HEK293 (cell line): ENCODE data around the gene OCIAD1.

Experiments
- BCL11A ChIP-seq: fragments of 450-650 bp; formaldehyde crosslinking; IDR thresholded peaks from 2 replicates; pipeline ENCODE4 v1.5.1; 2016; ENCODE audit warnings: low read depth, missing biosample characterization, missing genetic modification characterization
- FEZF1 ChIP-seq: fragments of 450-650 bp; formaldehyde crosslinking; IDR thresholded peaks from 2 replicates; pipeline ENCODE4 v1.5.1; 2016; ENCODE audit warnings: missing biosample characterization, missing genetic modification characterization
- GLI4 ChIP-seq: fragments of 450-650 bp; formaldehyde crosslinking; IDR thresholded peaks from 2 replicates; pipeline ENCODE4 v1.5.1; 2016; ENCODE audit warnings: missing biosample characterization, missing genetic modification characterization
- GLIS2 ChIP-seq: fragments of 450-650 bp; formaldehyde crosslinking; IDR thresholded peaks from 2 replicates; pipeline ENCODE4 v1.5.1; 2016; ENCODE audit warnings: missing biosample characterization, missing genetic modification characterization
- HOXC10 ChIP-seq: sonication (generic); formaldehyde crosslinking; IDR thresholded peaks from 2 replicates; pipeline ENCODE4 v1.8.1; 2023; ENCODE audit warnings: mild to moderate bottlenecking, missing genetic modification reagents
- KLF10 ChIP-seq: fragments of 450-650 bp; IDR thresholded peaks from 2 replicates; pipeline ENCODE4 v1.5.1; 2018; ENCODE audit warnings: missing biosample characterization, mild to moderate bottlenecking, missing genetic modification characterization
- KLF7 ChIP-seq: fragments of 450-650 bp; formaldehyde crosslinking; IDR thresholded peaks from 2 replicates; pipeline ENCODE4 v1.5.1; 2016; ENCODE audit warnings: missing biosample characterization, missing genetic modification characterization, borderline replicate concordance
- OSR2 ChIP-seq: fragments of 450-650 bp; formaldehyde crosslinking; IDR thresholded peaks from 2 replicates; pipeline ENCODE4 v1.5.1; 2016; ENCODE audit warnings: missing biosample characterization, missing genetic modification characterization
- SP3 ChIP-seq: fragments of 450-650 bp; formaldehyde crosslinking; IDR thresholded peaks from 2 replicates; pipeline ENCODE4 v1.5.1; 2016; ENCODE audit warnings: missing biosample characterization, missing genetic modification characterization
- ZBTB1 ChIP-seq: fragments of 450-650 bp; formaldehyde crosslinking; IDR thresholded peaks from 2 replicates; pipeline ENCODE4 v1.5.1; 2016; ENCODE audit warnings: missing biosample characterization, missing genetic modification characterization
- ZFP3 ChIP-seq: fragments of 450-650 bp; formaldehyde crosslinking; IDR thresholded peaks from 2 replicates; pipeline ENCODE4 v1.5.1; 2016; ENCODE audit warnings: low read depth, missing biosample characterization, missing genetic modification characterization
- ZNF114 ChIP-seq: fragments of 450-650 bp; formaldehyde crosslinking; IDR thresholded peaks from 2 replicates; pipeline ENCODE4 v1.5.0; 2017; ENCODE audit warnings: missing biosample characterization, missing genetic modification characterization
- ZNF140 ChIP-seq: fragments of 450-650 bp; formaldehyde crosslinking; IDR thresholded peaks from 2 replicates; pipeline ENCODE4 v1.5.1; 2016; ENCODE audit warnings: missing biosample characterization, missing genetic modification characterization
- ZNF157 ChIP-seq: fragments of 450-650 bp; formaldehyde crosslinking; IDR thresholded peaks from 2 replicates; pipeline ENCODE4 v1.5.1; 2016; ENCODE audit warnings: missing biosample characterization, missing genetic modification characterization
- ZNF16 ChIP-seq: fragments of 450-650 bp; formaldehyde crosslinking; IDR thresholded peaks from 2 replicates; pipeline ENCODE4 v1.5.1; 2016; ENCODE audit warnings: low read depth, missing biosample characterization, missing genetic modification characterization
- ZNF169 ChIP-seq: fragments of 450-650 bp; formaldehyde crosslinking; IDR thresholded peaks from 2 replicates; pipeline ENCODE4 v1.5.1; 2016; ENCODE audit warnings: missing biosample characterization, missing genetic modification characterization
- ZNF175 ChIP-seq: fragments of 450-650 bp; formaldehyde crosslinking; IDR thresholded peaks from 2 replicates; pipeline ENCODE4 v1.5.1; 2016; ENCODE audit warnings: missing biosample characterization, missing genetic modification characterization
- ZNF214 ChIP-seq: fragments of 450-650 bp; formaldehyde crosslinking; IDR thresholded peaks from 2 replicates; pipeline ENCODE4 v1.5.1; 2017; ENCODE audit warnings: missing biosample characterization, mild to moderate bottlenecking, missing genetic modification characterization, borderline replicate concordance
- ZNF239 ChIP-seq: fragments of 450-650 bp; formaldehyde crosslinking; IDR thresholded peaks from 2 replicates; pipeline ENCODE4 v1.5.1; 2016; ENCODE audit warnings: missing biosample characterization, missing genetic modification characterization
- ZNF274 ChIP-seq, 2 experiments: fragments of 200-500 bp in 1 of 2; fragments of 450-650 bp in 1 of 2; sonication (Bioruptor generic) in 1 of 2; formaldehyde crosslinking in 1 of 2; IDR thresholded peaks; 2 replicates each; pipeline versions ENCODE4 v1.5.1 to v1.6.1; 2014 to 2016; ENCODE audit warnings: borderline replicate concordance in 1 of 2, inconsistent platforms in 1 of 2, low read length in 1 of 2, missing biosample characterization in 1 of 2, missing genetic modification characterization in 1 of 2
- ZNF544 ChIP-seq: fragments of 450-650 bp; formaldehyde crosslinking; IDR thresholded peaks from 2 replicates; pipeline ENCODE4 v1.5.0; 2017; ENCODE audit warnings: missing biosample characterization, missing genetic modification characterization
- ZNF548 ChIP-seq: fragments of 450-650 bp; formaldehyde crosslinking; IDR thresholded peaks from 2 replicates; pipeline ENCODE4 v1.5.1; 2016; ENCODE audit warnings: missing biosample characterization, missing genetic modification characterization
- ZNF561 ChIP-seq: fragments of 450-650 bp; IDR thresholded peaks from 2 replicates; pipeline ENCODE4 v1.5.1; 2018; ENCODE audit warnings: missing biosample characterization, missing genetic modification characterization, borderline replicate concordance
- ZNF658 ChIP-seq: fragments of 450-650 bp; formaldehyde crosslinking; IDR thresholded peaks from 2 replicates; pipeline ENCODE4; 2016; ENCODE audit warnings: missing biosample characterization, missing genetic modification characterization
- ZNF660 ChIP-seq: fragments of 450-650 bp; IDR thresholded peaks from 2 replicates; pipeline ENCODE4 v1.5.1; 2018; ENCODE audit warnings: missing biosample characterization, mild to moderate bottlenecking, missing genetic modification characterization
- ZNF670 ChIP-seq: fragments of 450-650 bp; formaldehyde crosslinking; IDR thresholded peaks from 2 replicates; pipeline ENCODE4 v1.5.1; 2016; ENCODE audit warnings: missing biosample characterization, missing genetic modification characterization, low read depth
- ZNF768 ChIP-seq: fragments of 450-650 bp; formaldehyde crosslinking; IDR thresholded peaks from 2 replicates; pipeline ENCODE4 v1.5.1; 2018; ENCODE audit warnings: missing biosample characterization, mild to moderate bottlenecking, missing genetic modification characterization
- ZNF777 ChIP-seq: fragments of 450-650 bp; formaldehyde crosslinking; IDR thresholded peaks from 2 replicates; pipeline ENCODE4 v1.5.1; 2017; ENCODE audit warnings: missing biosample characterization, missing genetic modification characterization, borderline replicate concordance
- ZNF843 ChIP-seq: fragments of 450-650 bp; formaldehyde crosslinking; IDR thresholded peaks from 2 replicates; pipeline ENCODE4 v1.5.1; 2016; ENCODE audit warnings: missing biosample characterization, missing genetic modification characterization
- TF ChIP-seq, protein P1 (sequence below): fragments of 450-650 bp; formaldehyde crosslinking; IDR thresholded peaks from 2 replicates; pipeline ENCODE4 v1.5.1; 2016; ENCODE audit warnings: missing biosample characterization, missing genetic modification characterization
- TF ChIP-seq, protein P2 (sequence below): fragments of 450-650 bp; formaldehyde crosslinking; IDR thresholded peaks from 2 replicates; pipeline ENCODE4 v1.5.1; 2016; ENCODE audit warnings: missing biosample characterization, missing genetic modification characterization
- TF ChIP-seq, protein P3 (sequence below): fragments of 450-650 bp; formaldehyde crosslinking; IDR thresholded peaks from 2 replicates; pipeline ENCODE4 v1.5.1; 2017; ENCODE audit warnings: missing biosample characterization, missing genetic modification characterization
- TF ChIP-seq, protein P4 (sequence below): fragments of 450-650 bp; formaldehyde crosslinking; IDR thresholded peaks from 2 replicates; pipeline ENCODE4 v1.5.1; 2016; ENCODE audit warnings: missing biosample characterization, missing genetic modification characterization
- TF ChIP-seq, protein P5 (sequence below): fragments of 450-650 bp; formaldehyde crosslinking; IDR thresholded peaks from 2 replicates; pipeline ENCODE4 v1.5.1; 2016; ENCODE audit warnings: missing biosample characterization, missing genetic modification characterization

OCIAD1 gene

DNA sequence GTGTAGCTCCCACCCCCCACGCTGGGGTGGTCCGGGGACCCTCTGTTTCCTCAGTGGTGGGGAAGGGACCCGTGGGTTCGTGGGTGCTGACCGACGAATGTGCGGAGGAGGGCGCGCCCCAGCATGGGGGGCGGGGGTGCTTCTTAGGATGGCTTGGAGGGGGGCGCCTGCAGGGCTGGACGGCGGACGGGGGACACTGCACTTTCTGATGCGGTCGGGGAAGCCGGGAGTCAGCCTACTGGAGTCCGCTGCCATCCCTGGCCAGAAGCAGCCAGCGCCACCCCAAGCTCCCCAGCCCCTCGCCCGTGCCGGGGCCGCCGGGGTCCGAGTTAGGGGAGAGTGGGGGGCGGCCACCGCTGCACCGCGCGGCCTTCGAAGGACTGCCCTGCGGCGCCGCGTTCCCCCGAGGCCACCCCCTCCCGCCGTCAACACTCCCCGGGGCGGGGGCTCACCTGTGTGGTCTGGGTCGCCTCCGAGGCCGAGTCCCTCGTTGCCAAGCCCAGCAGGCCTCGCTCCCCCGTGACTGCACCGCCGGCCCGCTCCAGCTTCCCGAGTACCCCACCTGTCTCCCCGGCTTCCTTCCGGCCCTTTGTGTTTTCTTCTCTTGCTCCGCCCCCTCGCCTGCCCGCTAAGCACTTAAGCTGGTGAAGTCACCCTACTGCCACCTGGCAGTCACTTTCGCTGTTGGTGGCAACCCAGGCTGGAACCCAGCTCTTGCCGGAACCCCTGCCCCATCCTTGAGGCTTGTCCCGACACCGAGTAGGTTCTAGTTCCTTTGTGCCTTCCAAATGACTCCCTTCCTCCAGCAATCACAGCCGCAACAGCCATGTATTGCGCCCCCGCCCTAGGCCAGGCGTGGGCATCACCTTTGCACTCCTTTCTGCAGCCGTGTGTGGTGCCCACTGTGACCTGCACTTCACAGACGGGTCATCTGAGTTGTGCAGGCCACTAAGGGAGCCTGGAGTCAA is 75.6 kb downstream of the OCIAD1 start, which contains the start of gene OCIAD2 (continued):
- TF ChIP-seq, protein P1, sequence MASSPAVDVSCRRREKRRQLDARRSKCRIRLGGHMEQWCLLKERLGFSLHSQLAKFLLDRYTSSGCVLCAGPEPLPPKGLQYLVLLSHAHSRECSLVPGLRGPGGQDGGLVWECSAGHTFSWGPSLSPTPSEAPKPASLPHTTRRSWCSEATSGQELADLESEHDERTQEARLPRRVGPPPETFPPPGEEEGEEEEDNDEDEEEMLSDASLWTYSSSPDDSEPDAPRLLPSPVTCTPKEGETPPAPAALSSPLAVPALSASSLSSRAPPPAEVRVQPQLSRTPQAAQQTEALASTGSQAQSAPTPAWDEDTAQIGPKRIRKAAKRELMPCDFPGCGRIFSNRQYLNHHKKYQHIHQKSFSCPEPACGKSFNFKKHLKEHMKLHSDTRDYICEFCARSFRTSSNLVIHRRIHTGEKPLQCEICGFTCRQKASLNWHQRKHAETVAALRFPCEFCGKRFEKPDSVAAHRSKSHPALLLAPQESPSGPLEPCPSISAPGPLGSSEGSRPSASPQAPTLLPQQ (tag by site-specific recombination), result 0 out of 2 replicates have a peak, but pooled peaks have one; percentile 16
- TF ChIP-seq ZNF239, result no peak
- TF ChIP-seq ZFP3 (tag by site-specific recombination), result no peak
- TF ChIP-seq ZNF175 (tag by site-specific recombination), result no peak
- TF ChIP-seq, protein P2, sequence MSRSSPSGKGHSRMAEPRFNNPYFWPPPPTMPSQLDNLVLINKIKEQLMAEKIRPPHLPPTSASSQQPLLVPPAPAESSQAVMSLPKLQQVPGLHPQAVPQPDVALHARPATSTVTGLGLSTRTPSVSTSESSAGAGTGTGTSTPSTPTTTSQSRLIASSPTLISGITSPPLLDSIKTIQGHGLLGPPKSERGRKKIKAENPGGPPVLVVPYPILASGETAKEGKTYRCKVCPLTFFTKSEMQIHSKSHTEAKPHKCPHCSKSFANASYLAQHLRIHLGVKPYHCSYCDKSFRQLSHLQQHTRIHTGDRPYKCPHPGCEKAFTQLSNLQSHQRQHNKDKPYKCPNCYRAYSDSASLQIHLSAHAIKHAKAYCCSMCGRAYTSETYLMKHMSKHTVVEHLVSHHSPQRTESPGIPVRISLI, result no peak
- TF ChIP-seq ZNF114 (tag by site-specific recombination), result no peak
- no peak for TF ChIP-seq ZNF214 (tag by site-specific recombination)
- peak; percentile 55 for TF ChIP-seq SP3 (tag by site-specific recombination)
- no peak for TF ChIP-seq HOXC10
- TF ChIP-seq FEZF1 (tag by site-specific recombination), result no peak
- TF ChIP-seq, protein P3, sequence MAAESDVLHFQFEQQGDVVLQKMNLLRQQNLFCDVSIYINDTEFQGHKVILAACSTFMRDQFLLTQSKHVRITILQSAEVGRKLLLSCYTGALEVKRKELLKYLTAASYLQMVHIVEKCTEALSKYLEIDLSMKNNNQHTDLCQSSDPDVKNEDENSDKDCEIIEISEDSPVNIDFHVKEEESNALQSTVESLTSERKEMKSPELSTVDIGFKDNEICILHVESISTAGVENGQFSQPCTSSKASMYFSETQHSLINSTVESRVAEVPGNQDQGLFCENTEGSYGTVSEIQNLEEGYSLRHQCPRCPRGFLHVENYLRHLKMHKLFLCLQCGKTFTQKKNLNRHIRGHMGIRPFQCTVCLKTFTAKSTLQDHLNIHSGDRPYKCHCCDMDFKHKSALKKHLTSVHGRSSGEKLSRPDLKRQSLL (tag by site-specific recombination), result no peak
- TF ChIP-seq ZBTB1, result no peak
- TF ChIP-seq KLF7 (tag by site-specific recombination), result no peak
- no peak for TF ChIP-seq ZNF169
- TF ChIP-seq ZNF157 (tag by site-specific recombination), result no peak
- no peak for TF ChIP-seq ZNF768 (tag by site-specific recombination)
- no peak for TF ChIP-seq ZNF274 (IDR thresholded peaks at IDR 0.05; ENCODE audit: low read length)
- TF ChIP-seq ZNF274 (tag by site-specific recombination; IDR thresholded peaks at IDR 0.05; ENCODE audit: borderline replicate concordance), result no peak
- no peak for TF ChIP-seq ZNF777 (tag by site-specific recombination)
- no peak for TF ChIP-seq BCL11A
- TF ChIP-seq ZNF843, result peak; percentile 13; the same call in 1 of the 2 replicates
- no peak for TF ChIP-seq ZNF16 (tag by site-specific recombination)
- TF ChIP-seq ZNF561 (tag by site-specific recombination), result no peak; the same call in 1 of the 2 replicates
- TF ChIP-seq, protein P4, sequence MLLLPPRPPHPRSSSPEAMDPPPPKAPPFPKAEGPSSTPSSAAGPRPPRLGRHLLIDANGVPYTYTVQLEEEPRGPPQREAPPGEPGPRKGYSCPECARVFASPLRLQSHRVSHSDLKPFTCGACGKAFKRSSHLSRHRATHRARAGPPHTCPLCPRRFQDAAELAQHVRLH, result no peak
- TF ChIP-seq GLIS2, result peak; percentile 90
- no peak for TF ChIP-seq ZNF544
- TF ChIP-seq ZNF670 (tag by site-specific recombination), result no peak
- no peak for TF ChIP-seq ZNF658 (tag by site-specific recombination)
- no peak for TF ChIP-seq KLF10 (tag by site-specific recombination)
- peak; percentile 58; the same call in 1 of the 2 replicates for TF ChIP-seq ZNF548 (tag by site-specific recombination)
- TF ChIP-seq ZNF660 (tag by site-specific recombination), result no peak
- TF ChIP-seq, protein P5, sequence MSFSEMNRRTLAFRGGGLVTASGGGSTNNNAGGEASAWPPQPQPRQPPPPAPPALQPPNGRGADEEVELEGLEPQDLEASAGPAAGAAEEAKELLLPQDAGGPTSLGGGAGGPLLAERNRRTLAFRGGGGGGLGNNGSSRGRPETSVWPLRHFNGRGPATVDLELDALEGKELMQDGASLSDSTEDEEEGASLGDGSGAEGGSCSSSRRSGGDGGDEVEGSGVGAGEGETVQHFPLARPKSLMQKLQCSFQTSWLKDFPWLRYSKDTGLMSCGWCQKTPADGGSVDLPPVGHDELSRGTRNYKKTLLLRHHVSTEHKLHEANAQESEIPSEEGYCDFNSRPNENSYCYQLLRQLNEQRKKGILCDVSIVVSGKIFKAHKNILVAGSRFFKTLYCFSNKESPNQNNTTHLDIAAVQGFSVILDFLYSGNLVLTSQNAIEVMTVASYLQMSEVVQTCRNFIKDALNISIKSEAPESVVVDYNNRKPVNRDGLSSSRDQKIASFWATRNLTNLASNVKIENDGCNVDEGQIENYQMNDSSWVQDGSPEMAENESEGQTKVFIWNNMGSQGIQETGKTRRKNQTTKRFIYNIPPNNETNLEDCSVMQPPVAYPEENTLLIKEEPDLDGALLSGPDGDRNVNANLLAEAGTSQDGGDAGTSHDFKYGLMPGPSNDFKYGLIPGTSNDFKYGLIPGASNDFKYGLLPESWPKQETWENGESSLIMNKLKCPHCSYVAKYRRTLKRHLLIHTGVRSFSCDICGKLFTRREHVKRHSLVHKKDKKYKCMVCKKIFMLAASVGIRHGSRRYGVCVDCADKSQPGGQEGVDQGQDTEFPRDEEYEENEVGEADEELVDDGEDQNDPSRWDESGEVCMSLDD (tag by site-specific recombination), result peak; percentile 82; the same call in 1 of the 2 replicates
- TF ChIP-seq OSR2 (tag by site-specific recombination), result no peak
- TF ChIP-seq ZNF140 (tag by site-specific recombination), result no peak
- no peak for TF ChIP-seq GLI4
